IMR-90 (cell line): ENCODE measurements around the gene GABBR1.

Experiments
- POLR2A ChIP-seq: IDR thresholded peaks from 2 replicates; pipeline ENCODE4 v1.6.1; 2012; ENCODE audit warnings: mild to moderate bottlenecking, low read depth, low read length
- RFX5 ChIP-seq: IDR thresholded peaks from 2 replicates; pipeline ENCODE4 v1.8.0; 2012; ENCODE audit warnings: low read depth, mild to moderate bottlenecking, low read length, moderate library complexity
- SMC3 ChIP-seq: fragments of 150-350 bp; IDR thresholded peaks from 2 replicates; pipeline ENCODE4 v1.6.1; 2016; ENCODE audit warnings: low read depth, mild to moderate bottlenecking, antibody characterized with exemption, low read length, moderate library complexity
- TF ChIP-seq, protein P1 (sequence below): conservative IDR thresholded peaks from 2 replicates; pipeline ENCODE4 v1.5.1; 2012; ENCODE audit warnings: mild to moderate bottlenecking, low read depth, low read length, improper control_type of control experiment
- TF ChIP-seq, protein P2 (sequence below): fragments of 150-350 bp; IDR thresholded peaks from 2 replicates; pipeline ENCODE4 v1.6.1; 2016; ENCODE audit warnings: low read depth, mild to moderate bottlenecking, low read length, moderate library complexity, borderline replicate concordance

DNA sequence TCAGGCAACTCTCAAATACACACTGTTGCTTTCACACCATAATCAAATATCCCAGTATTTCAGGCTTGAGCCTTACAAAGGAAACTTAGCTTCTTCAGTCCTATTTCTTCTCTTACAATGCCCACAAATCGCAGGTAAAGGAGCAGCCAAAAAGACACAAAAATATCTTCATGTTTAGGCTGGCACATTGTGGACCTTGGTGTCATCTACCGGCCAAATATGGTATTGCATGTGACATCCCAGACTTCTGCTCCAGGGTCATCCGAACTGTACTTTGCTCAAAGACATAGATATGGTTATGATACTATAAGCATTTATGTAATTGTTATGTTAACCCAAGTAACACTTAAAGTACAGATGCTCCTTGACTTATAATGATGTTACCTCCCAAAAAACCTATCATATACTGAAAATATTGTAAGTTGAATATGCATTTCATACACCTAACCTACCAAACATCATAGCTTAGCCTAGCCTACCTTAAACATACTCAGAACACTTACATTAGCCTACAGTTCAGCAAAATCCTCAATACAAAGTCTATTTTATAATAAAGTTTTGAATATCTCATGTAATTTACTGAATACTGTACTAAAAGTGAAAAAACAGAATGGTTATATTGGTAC is 43.4 kb downstream of the GABBR1 start:
- TF ChIP-seq, protein P1, sequence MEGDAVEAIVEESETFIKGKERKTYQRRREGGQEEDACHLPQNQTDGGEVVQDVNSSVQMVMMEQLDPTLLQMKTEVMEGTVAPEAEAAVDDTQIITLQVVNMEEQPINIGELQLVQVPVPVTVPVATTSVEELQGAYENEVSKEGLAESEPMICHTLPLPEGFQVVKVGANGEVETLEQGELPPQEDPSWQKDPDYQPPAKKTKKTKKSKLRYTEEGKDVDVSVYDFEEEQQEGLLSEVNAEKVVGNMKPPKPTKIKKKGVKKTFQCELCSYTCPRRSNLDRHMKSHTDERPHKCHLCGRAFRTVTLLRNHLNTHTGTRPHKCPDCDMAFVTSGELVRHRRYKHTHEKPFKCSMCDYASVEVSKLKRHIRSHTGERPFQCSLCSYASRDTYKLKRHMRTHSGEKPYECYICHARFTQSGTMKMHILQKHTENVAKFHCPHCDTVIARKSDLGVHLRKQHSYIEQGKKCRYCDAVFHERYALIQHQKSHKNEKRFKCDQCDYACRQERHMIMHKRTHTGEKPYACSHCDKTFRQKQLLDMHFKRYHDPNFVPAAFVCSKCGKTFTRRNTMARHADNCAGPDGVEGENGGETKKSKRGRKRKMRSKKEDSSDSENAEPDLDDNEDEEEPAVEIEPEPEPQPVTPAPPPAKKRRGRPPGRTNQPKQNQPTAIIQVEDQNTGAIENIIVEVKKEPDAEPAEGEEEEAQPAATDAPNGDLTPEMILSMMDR, result peak; percentile 78
- TF ChIP-seq POLR2A, result no peak
- peak; percentile 45 for TF ChIP-seq SMC3
- TF ChIP-seq, protein P2, sequence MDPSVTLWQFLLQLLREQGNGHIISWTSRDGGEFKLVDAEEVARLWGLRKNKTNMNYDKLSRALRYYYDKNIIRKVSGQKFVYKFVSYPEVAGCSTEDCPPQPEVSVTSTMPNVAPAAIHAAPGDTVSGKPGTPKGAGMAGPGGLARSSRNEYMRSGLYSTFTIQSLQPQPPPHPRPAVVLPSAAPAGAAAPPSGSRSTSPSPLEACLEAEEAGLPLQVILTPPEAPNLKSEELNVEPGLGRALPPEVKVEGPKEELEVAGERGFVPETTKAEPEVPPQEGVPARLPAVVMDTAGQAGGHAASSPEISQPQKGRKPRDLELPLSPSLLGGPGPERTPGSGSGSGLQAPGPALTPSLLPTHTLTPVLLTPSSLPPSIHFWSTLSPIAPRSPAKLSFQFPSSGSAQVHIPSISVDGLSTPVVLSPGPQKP, result no peak
- TF ChIP-seq RFX5, result no peak
